ENCODE data around the gene FNDC3B.

Gene FNDC3B

DNA sequence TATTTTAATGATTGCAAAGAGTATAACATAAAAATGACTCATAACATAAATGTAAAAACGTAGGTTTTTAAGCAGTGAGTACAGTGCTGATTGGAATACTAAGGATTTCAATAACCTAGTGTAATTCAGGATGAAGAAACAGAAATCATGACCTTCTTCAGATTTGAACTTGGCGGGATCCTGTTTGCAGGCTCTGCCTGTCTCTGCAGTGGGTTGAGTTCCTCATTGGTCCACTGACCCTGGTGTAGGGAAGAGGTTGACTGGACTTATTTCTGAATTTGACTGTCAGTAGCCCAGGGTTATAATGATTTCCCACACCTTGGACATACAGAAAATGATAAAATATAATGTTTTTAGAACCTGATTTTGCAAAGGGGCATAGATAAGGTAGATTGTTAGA lies 171.7 kb downstream of the FNDC3B start:
- no peak overlapping the region for H3K27ac ChIP-seq
- no peak for TF ChIP-seq CTCF (IDR thresholded peaks at IDR 0.05)
- no peak for TF ChIP-seq ZFX (IDR thresholded peaks at IDR 0.05; ENCODE audit: borderline replicate concordance)

- no peak overlapping the region for H3K27ac ChIP-seq
- TF ChIP-seq ZFX (IDR thresholded peaks at IDR 0.05; ENCODE audit: borderline replicate concordance) (no peak), CTCF (IDR thresholded peaks at IDR 0.05) (no peak)
These were observed 173.8 kb downstream of the FNDC3B start for GRCh38 chr3:172213200-172213599.

DNA sequence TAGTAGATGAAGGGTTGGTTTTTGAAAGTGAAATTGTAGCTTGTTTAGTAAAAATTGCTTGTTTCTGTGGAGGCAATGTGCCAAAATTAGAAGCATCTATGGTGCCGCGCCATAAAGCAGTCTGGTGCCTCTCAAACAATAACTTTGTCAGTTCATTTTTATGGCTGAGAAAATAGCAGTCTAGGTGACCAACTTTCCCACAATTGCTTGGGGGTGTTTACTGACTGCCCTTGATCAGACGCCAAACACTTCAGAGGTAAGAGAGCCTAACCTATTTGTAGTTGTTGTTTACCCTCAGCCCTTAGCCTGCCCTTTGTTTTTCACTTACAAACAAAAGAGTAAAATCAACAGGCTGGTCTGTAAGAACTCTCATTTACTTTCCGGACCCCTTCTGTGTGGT lies 174.5 kb downstream of the FNDC3B start:
- no peak overlapping the region for H3K27ac ChIP-seq
- TF ChIP-seq CTCF (IDR thresholded peaks at IDR 0.05) (no peak), ZFX (IDR thresholded peaks at IDR 0.05; ENCODE audit: borderline replicate concordance) (no peak)

DNA sequence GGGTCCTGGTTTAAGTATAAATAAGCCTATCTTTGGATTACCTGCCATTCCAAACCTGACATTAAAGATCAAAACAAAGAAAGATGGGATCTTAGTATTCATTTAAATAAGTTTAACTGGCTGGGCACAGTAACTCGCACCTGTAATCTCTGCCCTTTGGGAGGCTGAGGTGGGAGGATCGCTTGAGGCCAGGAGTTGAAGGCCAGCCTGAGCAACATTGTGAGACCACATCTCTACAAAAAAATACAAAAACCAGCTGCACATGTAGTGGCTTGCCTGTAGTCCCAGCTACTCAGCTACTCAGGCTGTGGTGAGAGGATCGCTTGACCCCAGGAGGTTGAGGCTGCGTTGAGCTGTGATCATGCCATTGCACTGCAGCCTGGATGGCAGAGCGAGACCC lies 176.9 kb downstream of the FNDC3B start:
- no peak for TF ChIP-seq CTCF (IDR thresholded peaks at IDR 0.05)
- no peak for TF ChIP-seq ZFX (IDR thresholded peaks at IDR 0.05; ENCODE audit: borderline replicate concordance)
- H3K27ac ChIP-seq, result no peak overlapping the region

- no peak for TF ChIP-seq CTCF (IDR thresholded peaks at IDR 0.05)
- TF ChIP-seq ZFX (IDR thresholded peaks at IDR 0.05; ENCODE audit: borderline replicate concordance), result no peak
- H3K27ac ChIP-seq, result no peak overlapping the region
These were observed 177.5 kb downstream of the FNDC3B start for GRCh38 chr3:172216911-172217310.

GRCh38 chr3:172217877-172218276 lies 178.5 kb downstream of the FNDC3B start:
- H3K27ac ChIP-seq, result no peak overlapping the region
- TF ChIP-seq CTCF (IDR thresholded peaks at IDR 0.05), result no peak
- TF ChIP-seq ZFX (IDR thresholded peaks at IDR 0.05; ENCODE audit: borderline replicate concordance), result no peak

- no peak for TF ChIP-seq ZFX (IDR thresholded peaks at IDR 0.05; ENCODE audit: borderline replicate concordance)
- no peak for TF ChIP-seq CTCF (IDR thresholded peaks at IDR 0.05)
- H3K27ac ChIP-seq, result no peak overlapping the region
These were observed 179.3 kb downstream of the FNDC3B start for GRCh38 chr3:172218350-172219323.
